Heart left ventricle (tissue), 16 donors: ENCODE results near the gene SLC7A4. TPM values are rescaled to one million over a fixed set of nuclear protein-coding genes. Genes with fewer than 3 reads are reported as not detected.
"Not testable (repeated sequence)": the region's sequence is repeated elsewhere in the genome, so short reads cannot be mapped to it uniquely, and the experiment has no call there.

Experiments
- ATAC-seq, 4 donors: fragments of 200-7000 bp; cut with Tn5 transposase; one replicate each; pipeline ENCODE4 v1.9.1; 2020 to 2022; ENCODE audit warnings: moderate library complexity in 4 of 4, mild to moderate bottlenecking in 3 of 4, moderate number of reproducible peaks in 1 of 4
- DNase-seq, 5 donors: peaks; one replicate each; pipeline ENCODE4 v3.0.0-alpha.2; 2020
- H3K27ac ChIP-seq, 12 donors: fragments of 200-600 bp; sonication (generic) in 4 of 12; one replicate each; pipeline versions ENCODE4 v1.5.0 to v1.8.0; 2016 to 2022; ENCODE audit warnings: mild to moderate bottlenecking in 2 of 12
- H3K27me3 ChIP-seq, 9 donors: fragments of 200-600 bp; sonication (generic) in 2 of 9; one replicate each; pipeline versions ENCODE4 v1.5.1 to v1.8.0; 2016 to 2022; ENCODE audit warnings: mild to moderate bottlenecking in 3 of 9
- H3K36me3 ChIP-seq, 9 donors: fragments of 200-600 bp; sonication (generic) in 2 of 9; one replicate each; pipeline versions ENCODE4 v1.5.0 to v1.8.0; 2018 to 2022; ENCODE audit warnings: mild to moderate bottlenecking in 2 of 9
- H3K4me1 ChIP-seq, 12 donors: fragments of 200-600 bp; sonication (generic) in 4 of 12; one replicate each; pipeline versions ENCODE4 v1.5.0 to v1.8.0; 2016 to 2022; ENCODE audit warnings: mild to moderate bottlenecking in 3 of 12
- H3K4me3 ChIP-seq, 12 donors: fragments of 200-600 bp; sonication (generic) in 4 of 12; one replicate each; pipeline versions ENCODE4 v1.5.0 to v1.8.0; 2017 to 2022; ENCODE audit warnings: mild to moderate bottlenecking in 9 of 12, moderate library complexity in 4 of 12
- H3K9me3 ChIP-seq, 12 donors: fragments of 200-600 bp; sonication (generic) in 4 of 12; one replicate each; pipeline versions ENCODE4 v1.5.0 to v1.8.0; 2016 to 2022; ENCODE audit warnings: mild to moderate bottlenecking in 1 of 12
- POLR2A ChIP-seq, 2 donors: fragments of 450-650 bp; IDR thresholded peaks; one replicate each; pipeline ENCODE4 v1.6.1; 2017; ENCODE audit warnings: antibody characterized with exemption in 2 of 2, mild to moderate bottlenecking in 2 of 2, moderate library complexity in 2 of 2
- WGBS, 4 donors: extraction: QIAGEN DNeasy Blood & Tissue Kit in 2 of 4; methylation state at CpG; one replicate each; pipeline versions ENCODE4 v1.1.5 to v1.1.7; 2013 to 2018; 5-methylcytosine and 5-hydroxymethylcytosine counted together
- intact Hi-C, 10 donors: fragments of 100-400 bp; cut with DNase I; formaldehyde crosslinking; loops; one replicate each; pipeline versions ENCODE4 v1.11.1 to v1.14.2; 2022
- polyA plus RNA-seq, 2 donors: library from polyadenylated mRNA; stranded (reverse); fragments of 200-250 nt; gene quantifications; one replicate each; pipeline ENCODE4 v1.2.3, GENCODE V29; 2013
- total RNA-seq, 9 donors: library from RNA; depleted of rRNA in 2 of 9; stranded (reverse); fragments of >200 nt in 2 of 9; fragmentation: NEBNext Ultra II Directional in 3 of 9; extraction: Animal tissue kit (Norgen Biotek cat#: 25700) in 3 of 9; gene quantifications; one replicate each; pipeline versions ENCODE4 v1.1.0 to v1.2.4, GENCODE V29; 2016 to 2023
- TF ChIP-seq, protein P1 (sequence below), 12 donors: fragments of 200-600 bp; sonication (generic) in 4 of 12; IDR thresholded peaks; one replicate each; pipeline versions ENCODE4 v1.5.0 to v1.8.0; 2018 to 2022; ENCODE audit warnings: antibody characterized with exemption in 12 of 12, mild to moderate bottlenecking in 5 of 12
- donor health status: ischemic (EF 13 %, LVEDD 7.1; RV severe dilation, severe dysfunction).
- donor health status: healthy with polysubstance abuse.
- donor health status: DM: no; HTN: yes; CAD: no.
- donor health status: DM: no; HTN: no; CAD: no.
- donor health status: ischemic (EF 25% LVEDD 6.9; RV normal size, moderate dysfunction).
- donor health status: ischemic (EF 25% LVEDD 5.7; RV mildly dilated, moderate dysfunction).
- donor health status: healthy.
- donor health status: DM: yes; HTN: yes; CAD: no.
- donor health status: ischemic (EF 35%, LVEDD 5.7; RV mildly dilated, moderate dysfunction).
- donor health status: nonischemic (EF 11% LVEDD 7.7; RV severe dilation, severe dysfunction).
- donor health status: DM: yes; HTN: yes; CAD: no.
- donor health status: PGD.
- donor health status: ischemic (EF 29% LVEDD 5.4; RV normal size, mild dysfunction).
- donor health status: nonischemic (EF 23%, LVEDD 6.1; RV moderate dilation, normal function).

Gene SLC7A4
- total and polyA plus RNA-seq, 11 donors, result 0.24 to 2.8 (median 0.31) TPM; not detected in 8

DNA sequence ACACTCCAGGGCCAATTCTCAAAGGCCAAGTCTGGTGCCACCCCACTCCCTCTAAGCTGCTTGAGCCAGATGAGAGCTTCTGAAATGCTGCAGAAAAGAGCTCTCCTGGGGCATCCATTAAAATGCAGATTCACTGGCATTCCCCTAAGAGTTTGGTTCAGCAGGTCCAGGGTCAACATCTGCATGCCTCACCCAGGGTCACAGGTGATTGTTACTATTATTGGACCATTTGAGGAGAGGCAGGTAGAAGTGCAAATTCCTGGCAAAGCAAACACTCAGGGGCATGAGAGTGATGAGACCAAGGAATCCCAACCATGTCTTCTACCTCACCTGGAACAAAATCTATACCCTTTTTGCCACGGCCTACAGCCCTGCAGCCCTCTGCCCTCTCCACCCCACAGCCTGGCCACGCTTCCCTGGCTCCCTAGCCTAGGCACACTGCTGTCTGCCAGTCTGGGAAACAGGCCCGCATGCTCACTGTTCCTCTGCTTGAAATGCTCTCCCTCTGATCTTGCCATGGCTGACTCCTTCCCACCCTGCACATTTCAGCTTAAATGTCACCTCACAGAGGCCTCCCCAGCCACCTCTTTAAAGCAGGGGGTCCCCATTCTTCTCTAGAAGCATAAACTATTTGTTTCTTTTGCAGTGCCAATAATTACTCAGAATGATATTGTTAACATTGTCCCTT lies 21.8 kb downstream of the SLC7A4 start:
- 91 to 100% (median 96%) methylated on average over 3 of the region's 3 CpGs for WGBS, 4 donors
- Histone ChIP-seq H3K36me3 (no peaks in the 10 kb centered on the region), H3K27me3 (no peaks in the 10 kb centered on the region), H3K4me3 (no peak overlapping the region), H3K4me1 (peaks cover 3 to 22% (median 18%) of the 10 kb centered on the region in 12 donors), H3K27ac (no peak overlapping the region), H3K9me3 (no peaks in the 10 kb centered on the region)
- intact Hi-C loops, result loop anchor here in 1 of 10 donors (5.0 to 10.0 kb wide), 3 partner anchors 37 to 126 kb away; partner anchors contain the start of genes AIFM3 and LRRC74B
- DNase-seq (no peak), ATAC-seq (no peak)
- TF ChIP-seq, protein P1, sequence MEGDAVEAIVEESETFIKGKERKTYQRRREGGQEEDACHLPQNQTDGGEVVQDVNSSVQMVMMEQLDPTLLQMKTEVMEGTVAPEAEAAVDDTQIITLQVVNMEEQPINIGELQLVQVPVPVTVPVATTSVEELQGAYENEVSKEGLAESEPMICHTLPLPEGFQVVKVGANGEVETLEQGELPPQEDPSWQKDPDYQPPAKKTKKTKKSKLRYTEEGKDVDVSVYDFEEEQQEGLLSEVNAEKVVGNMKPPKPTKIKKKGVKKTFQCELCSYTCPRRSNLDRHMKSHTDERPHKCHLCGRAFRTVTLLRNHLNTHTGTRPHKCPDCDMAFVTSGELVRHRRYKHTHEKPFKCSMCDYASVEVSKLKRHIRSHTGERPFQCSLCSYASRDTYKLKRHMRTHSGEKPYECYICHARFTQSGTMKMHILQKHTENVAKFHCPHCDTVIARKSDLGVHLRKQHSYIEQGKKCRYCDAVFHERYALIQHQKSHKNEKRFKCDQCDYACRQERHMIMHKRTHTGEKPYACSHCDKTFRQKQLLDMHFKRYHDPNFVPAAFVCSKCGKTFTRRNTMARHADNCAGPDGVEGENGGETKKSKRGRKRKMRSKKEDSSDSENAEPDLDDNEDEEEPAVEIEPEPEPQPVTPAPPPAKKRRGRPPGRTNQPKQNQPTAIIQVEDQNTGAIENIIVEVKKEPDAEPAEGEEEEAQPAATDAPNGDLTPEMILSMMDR (IDR thresholded peaks at IDR 0.05), result no peak
- TF ChIP-seq POLR2A (IDR thresholded peaks at IDR 0.05), result no peak

DNA sequence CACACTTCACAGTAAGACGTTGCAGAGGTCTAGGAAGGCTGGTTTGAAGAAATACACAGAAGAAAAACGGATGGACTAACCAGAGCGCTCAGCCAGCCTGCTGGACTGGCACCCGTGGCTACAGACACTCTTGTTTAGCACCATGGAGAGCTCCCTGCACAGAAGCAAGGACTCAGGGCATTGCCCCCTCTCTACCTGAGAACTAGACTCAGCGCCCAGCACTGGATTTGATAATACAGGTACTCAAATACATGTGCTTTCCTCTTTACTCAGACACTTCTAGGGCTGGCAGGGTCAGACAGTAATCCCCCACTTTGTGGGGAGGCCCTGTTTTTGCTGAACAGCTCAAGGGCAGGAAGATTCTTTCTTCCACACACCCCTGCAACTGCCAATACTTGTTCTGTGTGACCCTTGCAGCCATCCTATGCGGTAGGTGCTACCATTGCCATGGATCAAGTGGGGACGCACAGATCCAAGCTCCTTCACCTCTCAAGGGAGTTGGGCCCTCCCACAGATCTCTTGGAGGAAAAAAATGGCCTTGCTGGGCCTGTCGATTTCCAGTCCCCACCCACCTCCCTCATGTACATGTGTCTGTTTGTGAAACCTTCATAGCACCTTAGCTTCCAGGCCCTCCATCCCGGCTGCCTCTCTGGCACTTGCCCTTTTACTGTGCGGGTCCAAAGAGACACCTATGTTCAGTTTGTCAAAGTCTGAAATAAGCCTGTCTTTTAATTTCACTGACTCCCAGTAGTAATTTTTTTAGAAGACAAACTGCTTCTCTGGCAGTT lies 22.5 kb downstream of the SLC7A4 start:
- Histone ChIP-seq H3K4me3 (no peak overlapping the region), H3K9me3 (no peaks in the 10 kb centered on the region), H3K27me3 (no peaks in the 10 kb centered on the region), H3K36me3 (no peaks in the 10 kb centered on the region), H3K27ac (no peak overlapping the region), H3K4me1 (peaks cover 3 to 15% (median 12%) of the 10 kb centered on the region in 12 donors)
- ATAC-seq, result peak in 2 of 4 donors; percentile 34 to 37
- TF ChIP-seq, protein P1 (IDR thresholded peaks at IDR 0.05), result no peak
- TF ChIP-seq POLR2A (IDR thresholded peaks at IDR 0.05), result no peak
- WGBS, 4 donors, result 44 to 65% (median 54%) methylated on average over 10 of the region's 10 CpGs
- no peak for DNase-seq
- intact Hi-C loops, result loop anchor here in 3 of 10 donors (5.0 to 10.0 kb wide), 4 partner anchors 37 to 155 kb away; partner anchors contain the start of genes PI4KA (in 2 of the 3), SNAP29 (in 2 of the 3), AIFM3 (in 1 of the 3) and LRRC74B (in 1 of the 3)

DNA sequence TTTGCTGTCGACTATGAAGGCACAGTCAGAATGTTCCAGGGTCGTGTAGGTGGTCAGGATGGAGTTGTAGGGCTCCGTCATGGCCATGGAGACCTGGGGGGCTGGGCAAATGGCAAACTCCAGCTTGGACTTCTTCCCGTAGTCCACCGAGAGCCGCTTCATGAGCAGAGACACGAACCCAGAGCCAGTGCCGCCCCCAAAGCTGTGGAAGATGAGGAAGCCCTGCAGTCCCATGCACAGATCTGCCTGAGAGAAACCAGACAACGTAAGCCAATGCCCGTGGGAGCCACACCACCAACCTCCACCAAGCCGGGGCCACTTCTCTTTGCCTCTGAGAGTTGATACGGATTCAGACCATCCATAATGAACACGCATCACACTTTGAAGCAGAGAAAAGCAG lies 23.2 kb downstream of the SLC7A4 start:
- not testable (repeated sequence) for H3K9me3 ChIP-seq, ATAC-seq, H3K4me1 ChIP-seq, H3K27me3 ChIP-seq, DNase-seq, H3K27ac ChIP-seq, H3K4me3 ChIP-seq, H3K36me3 ChIP-seq
- WGBS, 4 donors, result 85 to 89% (median 86%) methylated on average over 9 to 13 of the region's 13 CpGs
- intact Hi-C loops, result loop anchor here in 2 of 10 donors (10.0 kb wide), 1 partner anchor 154 kb away; the partner anchor contains the start of genes PI4KA (in 2 of the 2) and SNAP29 (in 2 of the 2)

DNA sequence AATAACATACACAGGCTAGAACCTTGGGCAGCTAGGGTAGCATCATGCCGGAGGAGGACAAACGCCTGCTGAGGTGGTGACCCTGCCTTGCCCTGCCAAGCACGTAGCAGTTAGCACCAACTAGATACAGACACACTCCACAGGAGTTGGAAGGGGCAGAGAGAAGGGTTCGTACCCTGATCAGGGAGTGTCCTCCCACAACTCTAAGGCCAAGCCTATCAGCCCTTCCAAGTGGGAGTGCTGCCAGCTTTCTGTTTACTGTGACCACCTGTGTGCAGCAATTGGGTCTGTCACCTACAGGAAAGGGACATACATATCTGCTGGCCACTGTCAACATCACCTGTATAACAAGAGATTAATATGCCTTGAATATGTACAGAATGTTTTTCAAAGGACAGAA lies 28.6 kb downstream of the SLC7A4 start:
- no peak overlapping the region for H3K4me3 ChIP-seq
- peaks cover 3 to 36% (median 30%) of the 10 kb centered on the region in 12 donors for H3K4me1 ChIP-seq
- H3K27me3 ChIP-seq, result no peaks in the 10 kb centered on the region
- no peak for TF ChIP-seq POLR2A (IDR thresholded peaks at IDR 0.05)
- TF ChIP-seq, protein P1 (IDR thresholded peaks at IDR 0.05), result no peak
- no peak for ATAC-seq
- no peak for DNase-seq
- H3K36me3 ChIP-seq, result peaks cover 0 to 17% (median 15%) of the 10 kb centered on the region in 9 donors
- 79 to 89% (median 85%) methylated on average over 4 of the region's 4 CpGs for WGBS, 4 donors
- H3K27ac ChIP-seq, result peak overlapping the region in 2 of 12 donors; percentile 94 to 98
- intact Hi-C loops, result loop anchor here in 3 of 10 donors (5.0 to 10.0 kb wide), 2 partner anchors 86 to 149 kb away; partner anchors contain the start of genes PI4KA (in 2 of the 3), SNAP29 (in 2 of the 3) and CRKL (in 1 of the 3)
- H3K9me3 ChIP-seq, result no peaks in the 10 kb centered on the region
